ENCODE data around the gene RPIA.

DNA sequence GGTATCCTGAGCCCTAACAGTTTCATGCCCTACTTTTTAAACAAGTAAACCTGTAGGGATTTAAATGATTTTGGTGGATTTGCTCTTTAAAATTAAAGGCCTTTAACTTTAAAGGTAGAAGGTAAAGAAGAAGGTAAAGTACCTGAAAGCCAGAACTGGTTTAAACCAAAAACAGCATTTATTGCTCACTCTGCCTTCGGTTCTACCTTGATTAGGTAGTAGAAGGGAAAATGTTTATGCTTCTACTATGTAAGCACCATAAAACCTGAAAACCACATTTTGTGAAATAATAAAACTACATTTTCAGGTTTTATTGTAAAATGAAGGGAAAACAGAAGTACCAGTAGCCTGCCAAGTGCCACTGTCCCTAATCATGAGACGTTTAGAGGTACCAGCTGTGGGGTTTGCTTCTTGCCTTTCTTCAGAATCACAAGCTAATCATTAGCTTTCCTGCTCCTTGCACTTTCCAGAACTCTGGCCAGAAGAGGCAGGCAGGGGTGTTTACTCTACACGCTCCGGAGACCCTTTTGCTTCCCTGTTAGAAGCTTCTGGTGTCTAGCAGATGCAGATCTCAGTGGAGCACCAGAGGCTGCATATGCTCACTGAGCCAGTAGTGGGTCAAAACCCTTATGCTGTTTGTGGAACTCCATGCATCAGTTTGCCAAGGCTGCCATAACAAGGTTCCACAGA, 33.3 kb downstream of the RPIA start:
- TF ChIP-seq, protein P1, sequence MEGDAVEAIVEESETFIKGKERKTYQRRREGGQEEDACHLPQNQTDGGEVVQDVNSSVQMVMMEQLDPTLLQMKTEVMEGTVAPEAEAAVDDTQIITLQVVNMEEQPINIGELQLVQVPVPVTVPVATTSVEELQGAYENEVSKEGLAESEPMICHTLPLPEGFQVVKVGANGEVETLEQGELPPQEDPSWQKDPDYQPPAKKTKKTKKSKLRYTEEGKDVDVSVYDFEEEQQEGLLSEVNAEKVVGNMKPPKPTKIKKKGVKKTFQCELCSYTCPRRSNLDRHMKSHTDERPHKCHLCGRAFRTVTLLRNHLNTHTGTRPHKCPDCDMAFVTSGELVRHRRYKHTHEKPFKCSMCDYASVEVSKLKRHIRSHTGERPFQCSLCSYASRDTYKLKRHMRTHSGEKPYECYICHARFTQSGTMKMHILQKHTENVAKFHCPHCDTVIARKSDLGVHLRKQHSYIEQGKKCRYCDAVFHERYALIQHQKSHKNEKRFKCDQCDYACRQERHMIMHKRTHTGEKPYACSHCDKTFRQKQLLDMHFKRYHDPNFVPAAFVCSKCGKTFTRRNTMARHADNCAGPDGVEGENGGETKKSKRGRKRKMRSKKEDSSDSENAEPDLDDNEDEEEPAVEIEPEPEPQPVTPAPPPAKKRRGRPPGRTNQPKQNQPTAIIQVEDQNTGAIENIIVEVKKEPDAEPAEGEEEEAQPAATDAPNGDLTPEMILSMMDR (IDR thresholded peaks at IDR 0.05; ENCODE audit: low read depth, low read length) = no peak
- TF ChIP-seq POLR2A (IDR thresholded peaks at IDR 0.05; ENCODE audit: extremely low read depth, insufficient read length) (no peak), MAX (IDR thresholded peaks at IDR 0.05; ENCODE audit: low read depth, low read length) (no peak)
